GM13977 (cell line): ENCODE data around the gene MBD4.
A peak's percentile ranks its signal among the peaks of the same experiment; 100 is the strongest.
"Not testable (repeated sequence)": the region's sequence is repeated elsewhere in the genome, so short reads cannot be mapped to it uniquely, and the experiment has no call there.

Source experiments
- DNase-seq: peaks from one replicate; pipeline ENCODE4 v3.0.0; 2012; ENCODE audit warnings: low spot score
- CTCF ChIP-seq: IDR thresholded peaks from 2 replicates; pipeline ENCODE4 v1.5.1; 2012; ENCODE audit warnings: mild to moderate bottlenecking, control low read depth; ENCODE audit not compliant: insufficient read depth; ENCODE audit errors: extremely low read depth, missing control alignments
- in situ Hi-C: fragments of 300-500 bp; cut with MboI; formaldehyde crosslinking; loops from one replicate; pipeline ENCODE4 v1.12.0; 2022; ENCODE audit warnings: low sequenced_read_pairs, low pct_unique_long_range_greater_than_20kb, mixed read lengths, inconsistent platforms; ENCODE audit not compliant: unreplicated experiment

Gene MBD4

GRCh38 chr3:129482721-129483120 lies 43.0 kb upstream of the MBD4 start:
- TF ChIP-seq CTCF = peak; percentile 24
- in situ Hi-C loops = no loop called here
- DNase-seq = no peak

GRCh38 chr3:129481766-129482332 lies 42.1 kb upstream of the MBD4 start:
- TF ChIP-seq CTCF = no peak
- in situ Hi-C loops = no loop called here
- DNase-seq = no peak

GRCh38 chr3:129481225-129481765 lies 41.5 kb upstream of the MBD4 start:
- in situ Hi-C loops, DNase-seq: not testable (repeated sequence)

GRCh38 chr3:129476586-129476985 lies 36.8 kb upstream of the MBD4 start:
- DNase-seq = no peak
- TF ChIP-seq CTCF = no peak
- in situ Hi-C loops = no loop called here

- in situ Hi-C loops = no loop called here
- no peak for DNase-seq
These were observed 36.1 kb upstream of the MBD4 start for GRCh38 chr3:129475863-129476262.

GRCh38 chr3:129474984-129475804 lies 35.4 kb upstream of the MBD4 start:
- in situ Hi-C loops = no loop called here
- no peak for TF ChIP-seq CTCF
- DNase-seq = no peak

More at GRCh38 chr3:129475863-129476262, 36.1 kb upstream of the MBD4 start:
- no peak for TF ChIP-seq CTCF

- in situ Hi-C loops = no loop called here
- TF ChIP-seq CTCF = no peak
- no peak for DNase-seq
These were observed 34.0 kb upstream of the MBD4 start for GRCh38 chr3:129473769-129474152.
